GM18505 (cell line): ENCODE data around the gene RGS13.

ENCODE experiments used
- ATAC-seq: cut with Tn5 transposase; IDR thresholded peaks from one replicate; pipeline ENCODE4 v1.9.1; 2021; ENCODE audit not compliant: unreplicated experiment
- POLR2A ChIP-seq: IDR thresholded peaks from 4 replicates; pipeline ENCODE4 v1.6.1; 2011; ENCODE audit warnings: borderline replicate concordance; ENCODE audit not compliant: insufficient read depth, insufficient read length; ENCODE audit errors: extremely low read depth

The RGS13 gene

GRCh38 chr1:192635939-192636338 lies at the start of gene RGS13:
TSS of gene RGS13 (plus strand) at chr1:192636147. CDS start at chr1:192644335, 8,188 bp downstream.
- no peak for ATAC-seq
- TF ChIP-seq POLR2A: no peak

- no peak for TF ChIP-seq POLR2A
- no peak for ATAC-seq
Measured at GRCh38 chr1:192587386-192588266, 48.3 kb upstream of the RGS13 start.

- ATAC-seq: no peak
- no peak for TF ChIP-seq POLR2A
Measured at GRCh38 chr1:192588546-192588945, 47.4 kb upstream of the RGS13 start.

GRCh38 chr1:192589813-192590212 lies 46.1 kb upstream of the RGS13 start:
- ATAC-seq: no peak
- TF ChIP-seq POLR2A: no peak

- ATAC-seq: no peak
- no peak for TF ChIP-seq POLR2A
Measured at GRCh38 chr1:192592517-192592916, 43.4 kb upstream of the RGS13 start.

GRCh38 chr1:192592981-192593708 lies 42.8 kb upstream of the RGS13 start:
- no peak for ATAC-seq
- TF ChIP-seq POLR2A: no peak

- no peak for TF ChIP-seq POLR2A
- no peak for ATAC-seq
Measured at GRCh38 chr1:192595299-192595698, 40.6 kb upstream of the RGS13 start.

- no peak for TF ChIP-seq POLR2A
- ATAC-seq: no peak
Measured at GRCh38 chr1:192598589-192598988, 37.4 kb upstream of the RGS13 start.

GRCh38 chr1:192600275-192600674 lies 35.7 kb upstream of the RGS13 start:
- ATAC-seq: no peak
- TF ChIP-seq POLR2A: no peak

GRCh38 chr1:192601143-192601542 lies 34.8 kb upstream of the RGS13 start:
- no peak for TF ChIP-seq POLR2A
- peak; percentile 49 for ATAC-seq

- ATAC-seq: no peak
- no peak for TF ChIP-seq POLR2A
Measured at GRCh38 chr1:192601567-192601966, 34.4 kb upstream of the RGS13 start.

- ATAC-seq: no peak
- no peak for TF ChIP-seq POLR2A
Measured at GRCh38 chr1:192602757-192603156, 33.2 kb upstream of the RGS13 start.

- ATAC-seq: no peak
- no peak for TF ChIP-seq POLR2A
Measured at GRCh38 chr1:192603218-192603787, 32.6 kb upstream of the RGS13 start.

- TF ChIP-seq POLR2A: no peak
- ATAC-seq: peak; percentile 33
Measured at GRCh38 chr1:192604979-192605620, 30.8 kb upstream of the RGS13 start.

GRCh38 chr1:192608671-192609070 lies 27.3 kb upstream of the RGS13 start:
- TF ChIP-seq POLR2A: no peak
- ATAC-seq: no peak
